Lower leg skin (tissue), 4 donors: ENCODE results near the gene GUCY2C. TPM values are rescaled to one million over a fixed set of nuclear protein-coding genes. Genes with fewer than 3 reads are reported as not detected.

Experiments
- DNase-seq, 2 donors: peaks; one replicate each; pipeline ENCODE4 v3.0.0-alpha.2; 2019; ENCODE audit warnings: low spot score in 2 of 2
- H3K4me3 ChIP-seq: fragments of 200-600 bp; sonication (generic); 2 replicates; pipeline ENCODE4 v1.5.1; 2017; ENCODE audit warnings: mild to moderate bottlenecking, low read depth; ENCODE audit not compliant: poor library complexity, severe bottlenecking
- CTCF ChIP-seq, 3 donors: fragments of 450-650 bp; IDR thresholded peaks; one replicate each; pipeline ENCODE4 v1.5.1; 2016; ENCODE audit warnings: antibody characterized with exemption in 3 of 3, mild to moderate bottlenecking in 3 of 3, moderate library complexity in 2 of 3
- POLR2A ChIP-seq, 2 donors: fragments of 450-650 bp; IDR thresholded peaks; one replicate each; pipeline ENCODE4 v1.6.1; 2016 to 2017; ENCODE audit warnings: antibody characterized with exemption in 2 of 2, mild to moderate bottlenecking in 1 of 2, moderate library complexity in 1 of 2
- WGBS, 2 donors: methylation state at CpG; one replicate each; pipeline ENCODE4 v1.1.5; 2018; 5-methylcytosine and 5-hydroxymethylcytosine counted together
- intact Hi-C: fragments of 100-400 bp; cut with DNase I; formaldehyde crosslinking; loops from one replicate; pipeline ENCODE4 v1.15.0; 2023; ENCODE audit warnings: low total_unique reads
- total RNA-seq, 4 donors: library from RNA; depleted of rRNA; stranded (reverse); fragments of >200 nt; gene quantifications; one replicate each; pipeline ENCODE4 v1.1.0, GENCODE V29; 2016

The GUCY2C gene
- total RNA-seq, 4 donors from 2014 or later: 0.45 to 1.3 (median 0.99) TPM; not detected in 1

GRCh38 chr12:14601692-14602478 is 94.5 kb downstream of the GUCY2C start:
- TF ChIP-seq POLR2A (IDR thresholded peaks at IDR 0.05) (no peak), CTCF (IDR thresholded peaks at IDR 0.05) (no peak)
- 74 to 76% methylated on average over 4 of the region's 4 CpGs for WGBS, 2 donors
- no peak overlapping the region for H3K4me3 ChIP-seq
- intact Hi-C loops: no loop called here
- no peak for DNase-seq

- WGBS, 2 donors: 89 to 91% methylated on average over 3 of the region's 3 CpGs
- H3K4me3 ChIP-seq: no peak overlapping the region
- DNase-seq: no peak
- TF ChIP-seq POLR2A (IDR thresholded peaks at IDR 0.05) (no peak), CTCF (IDR thresholded peaks at IDR 0.05) (no peak)
- intact Hi-C loops: no loop called here
Observed at GRCh38 chr12:14597480-14597879, 98.9 kb downstream of the GUCY2C start.

GRCh38 chr12:14591719-14592118 is 104.7 kb downstream of the GUCY2C start:
- TF ChIP-seq POLR2A (IDR thresholded peaks at IDR 0.05) (no peak), CTCF (IDR thresholded peaks at IDR 0.05) (no peak)
- DNase-seq: no peak
- intact Hi-C loops: no loop called here
- no peak overlapping the region for H3K4me3 ChIP-seq
- WGBS, 2 donors: 39 to 60% methylated on average over 1 of the region's 1 CpG

GRCh38 chr12:14589169-14590004 is 107.0 kb downstream of the GUCY2C start:
- intact Hi-C loops: no loop called here
- no peak for DNase-seq
- 90 to 94% methylated on average over 16 to 17 of the region's 18 CpGs for WGBS, 2 donors

GRCh38 chr12:14588571-14588970 is 107.8 kb downstream of the GUCY2C start:
- intact Hi-C loops: no loop called here
- 73 to 76% methylated on average over 3 of the region's 3 CpGs for WGBS, 2 donors
- no peak for TF ChIP-seq CTCF (IDR thresholded peaks at IDR 0.05)
- TF ChIP-seq POLR2A (IDR thresholded peaks at IDR 0.05): no peak
- no peak overlapping the region for H3K4me3 ChIP-seq
- no peak for DNase-seq

More at GRCh38 chr12:14589169-14590004, 107.0 kb downstream of the GUCY2C start:
- TF ChIP-seq POLR2A (IDR thresholded peaks at IDR 0.05) (no peak), CTCF (IDR thresholded peaks at IDR 0.05) (no peak)
- H3K4me3 ChIP-seq: no peak overlapping the region
